ENCODE data around the gene NECTIN1. TPM values are rescaled to one million over a fixed set of nuclear protein-coding genes. Genes with fewer than 3 reads are reported as not detected.

The NECTIN1 gene
- total RNA-seq, 4 donors from 2014 or later = 11.6 to 23.6 (median 16.6) TPM

- Histone ChIP-seq H3K36me3 (no peaks in the 10 kb centered on the region), H3K27me3 (peaks cover 0 to 5% of the 10 kb centered on the region in 2 donors), H3K9me3 (no peaks in the 10 kb centered on the region), H3K4me3 (no peak overlapping the region), H3K4me1 (peaks cover 0 to 29% (median 0%) of the 10 kb centered on the region in 4 donors), H3K27ac (no peak overlapping the region)
- TF ChIP-seq POLR2A (IDR thresholded peaks at IDR 0.05) (no peak), CTCF (IDR thresholded peaks at IDR 0.05) (no peak)
- no peak for DNase-seq
These were observed 16.1 kb upstream of the NECTIN1 start for GRCh38 chr11:119745112-119745511.

GRCh38 chr11:119744577-119744976 is 15.6 kb upstream of the NECTIN1 start:
- Histone ChIP-seq H3K27me3 (peaks cover 0 to 5% of the 10 kb centered on the region in 2 donors), H3K4me1 (peaks cover 0 to 32% (median 0%) of the 10 kb centered on the region in 4 donors), H3K4me3 (no peak overlapping the region), H3K27ac (no peak overlapping the region), H3K36me3 (no peaks in the 10 kb centered on the region), H3K9me3 (no peaks in the 10 kb centered on the region)
- TF ChIP-seq CTCF (IDR thresholded peaks at IDR 0.05) (no peak), POLR2A (IDR thresholded peaks at IDR 0.05) (no peak)
- no peak for DNase-seq

GRCh38 chr11:119743006-119743405 is 14.0 kb upstream of the NECTIN1 start:
- H3K27me3 ChIP-seq = peaks cover 0 to 5% of the 10 kb centered on the region in 2 donors
- H3K36me3 ChIP-seq = no peaks in the 10 kb centered on the region
- peak in 1 of 3 donors; percentile 75 for DNase-seq
- peak overlapping the region in 2 of 4 donors; percentile 57 to 63 for H3K27ac ChIP-seq
- H3K4me1 ChIP-seq = peaks cover 0 to 46% (median 1%) of the 10 kb centered on the region in 4 donors
- TF ChIP-seq CTCF (IDR thresholded peaks at IDR 0.05) (no peak), POLR2A (IDR thresholded peaks at IDR 0.05) (no peak)
- no peak overlapping the region for H3K4me3 ChIP-seq
- no peaks in the 10 kb centered on the region for H3K9me3 ChIP-seq

- H3K4me1 ChIP-seq = peaks cover 0 to 52% (median 3%) of the 10 kb centered on the region in 4 donors
- H3K36me3 ChIP-seq = no peaks in the 10 kb centered on the region
- H3K27ac ChIP-seq = peak overlapping the region in 2 of 4 donors; percentile 57 to 63
- TF ChIP-seq POLR2A (IDR thresholded peaks at IDR 0.05) = no peak
- no peak for TF ChIP-seq CTCF (IDR thresholded peaks at IDR 0.05)
- H3K9me3 ChIP-seq = no peaks in the 10 kb centered on the region
- peak overlapping the region in 2 of 4 donors; percentile 29 to 31 for H3K4me3 ChIP-seq
- DNase-seq = no peak
- H3K27me3 ChIP-seq = peaks cover 0 to 5% of the 10 kb centered on the region in 2 donors
These were observed 13.4 kb upstream of the NECTIN1 start for GRCh38 chr11:119742263-119742861.

GRCh38 chr11:119741369-119742262 is 12.6 kb upstream of the NECTIN1 start:
- H3K4me3 ChIP-seq = peak overlapping the region in 3 of 4 donors; percentile 20 to 31 (median 22)
- no peaks in the 10 kb centered on the region for H3K9me3 ChIP-seq
- peak in 2 of 3 donors; percentile 78 to 82 for DNase-seq
- no peaks in the 10 kb centered on the region for H3K36me3 ChIP-seq
- TF ChIP-seq POLR2A (IDR thresholded peaks at IDR 0.05) (no peak), CTCF (IDR thresholded peaks at IDR 0.05) (peak; percentile 39 to 80 (median 75))
- peak overlapping the region in 2 of 4 donors; percentile 57 to 63 for H3K27ac ChIP-seq
- H3K4me1 ChIP-seq = peaks cover 0 to 54% (median 3%) of the 10 kb centered on the region in 4 donors
- peaks cover 0 to 5% of the 10 kb centered on the region in 2 donors for H3K27me3 ChIP-seq
